ENCODE measurements around the gene PAK4. TPM values are rescaled to one million over a fixed set of nuclear protein-coding genes. Genes with fewer than 3 reads are reported as not detected.

Gene PAK4
- total RNA-seq, 1 experiment from 2014 or later, result 63.1 TPM

DNA sequence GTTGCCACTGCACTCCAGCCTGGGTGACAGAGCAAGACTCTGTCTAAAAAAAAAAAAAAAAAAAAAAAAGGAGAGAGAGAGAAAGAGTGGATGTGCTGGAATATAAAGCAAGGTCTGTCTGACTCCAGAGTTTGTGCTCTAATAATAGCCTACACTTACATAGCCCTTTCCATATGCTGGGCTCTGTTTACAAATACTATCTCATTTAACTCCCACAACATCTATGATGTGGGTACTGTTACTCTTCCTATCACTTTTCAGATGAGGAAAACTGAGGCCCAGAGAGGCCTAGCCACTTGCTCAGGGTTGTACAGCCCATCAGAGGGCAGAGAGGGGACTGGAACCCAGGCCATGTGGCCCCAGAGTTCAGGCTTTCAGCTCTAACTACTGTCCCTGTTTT lies 15.9 kb upstream of the PAK4 start:
- H3K9me3 Mint-ChIP-seq, result no peaks in the 10 kb centered on the region
- Histone ChIP-seq H4K5ac (ENCODE audit: insufficient read length, low read depth, low read length) (no peak overlapping the region), H3K4ac (ENCODE audit: low read depth, low read length) (no peak overlapping the region), H3K9me3 (ENCODE audit: control insufficient read depth, low read depth, low read length) (no peaks in the 10 kb centered on the region), H3T11ph (ENCODE audit: low read length) (no peak overlapping the region), H2BK15ac (ENCODE audit: low read depth, low read length) (no peak overlapping the region), H2BK12ac (ENCODE audit: insufficient read length, low read depth, low read length) (no peak overlapping the region), H3K27ac (ENCODE audit: insufficient read length, low read depth, low read length) (no peak overlapping the region), H4K20me1 (ENCODE audit: control insufficient read depth, insufficient read depth, insufficient read length) (no peaks in the 10 kb centered on the region), H2AFZ (ENCODE audit: low read length) (no peak overlapping the region), H2BK20ac (ENCODE audit: low read depth, low read length, poor library complexity, severe bottlenecking) (no peak overlapping the region), H3K79me2 (ENCODE audit: insufficient read depth, low read length) (no peaks in the 10 kb centered on the region), H3K23ac (ENCODE audit: insufficient read length, low read depth, low read length) (no peak overlapping the region), H2AK5ac (ENCODE audit: insufficient read length, low read length) (no peak overlapping the region), H4K91ac (ENCODE audit: insufficient read length, low read depth, low read length) (no peak overlapping the region), H4K8ac (replicated peaks; ENCODE audit: insufficient read length, low read depth, low read length) (no peak overlapping the region), H3K18ac (ENCODE audit: insufficient read length, low read depth, low read length) (no peak overlapping the region), H3K4me1 (ENCODE audit: insufficient read depth, low read length) (no peaks in the 10 kb centered on the region), H3K27me3 (ENCODE audit: insufficient read depth, low read length) (no peaks in the 10 kb centered on the region; the same call in 1 of the 2 replicates), H3K79me1 (ENCODE audit: insufficient read depth, low read depth, low read length, poor library complexity, severe bottlenecking) (no peaks in the 10 kb centered on the region), H2BK5ac (ENCODE audit: insufficient read length, low read length) (no peak overlapping the region), H3K23me2 (ENCODE audit: insufficient read length, low read depth, low read length, poor library complexity, severe bottlenecking) (no peaks in the 10 kb centered on the region), H2BK120ac (ENCODE audit: low read depth, low read length, poor library complexity, severe bottlenecking) (no peak overlapping the region), H3K9ac (ENCODE audit: extremely low read depth, insufficient read length, low read length) (no peak overlapping the region), H3K14ac (ENCODE audit: insufficient read depth, low read length) (no peak overlapping the region), H3K4me2 (ENCODE audit: insufficient read depth, insufficient read length, low read length) (no peak overlapping the region), H3K56ac (ENCODE audit: insufficient read length, low read depth, low read length) (no peak overlapping the region)
- DNase-seq, result no peak
- no peak overlapping the region for H3K4me3 Mint-ChIP-seq
- TF ChIP-seq CTCF (conservative IDR thresholded peaks at IDR 0.05), result no peak
- H3K27ac Mint-ChIP-seq, result no peak overlapping the region
- peaks cover 8 to 11% of the 10 kb centered on the region in 2 experiments for H3K4me1 Mint-ChIP-seq
- H3K36me3 Mint-ChIP-seq (ENCODE audit: insufficient read depth in 1 of 3, low read depth in 3 of 3), result no peaks in the 10 kb centered on the region
- peaks cover 22% of the 10 kb centered on the region for H3K27me3 Mint-ChIP-seq (ENCODE audit: low read depth)

Measured in H9 (cell line).